GM12872 (cell line): Measurements from ENCODE around the gene CCDC182.

Experiments used
- CTCF ChIP-seq: IDR thresholded peaks from 3 replicates; pipeline ENCODE4 v1.5.1; 2011; ENCODE audit warnings: low read depth, mild to moderate bottlenecking, low read length, moderate library complexity; ENCODE audit not compliant: insufficient read depth

Gene CCDC182

GRCh38 chr17:57724729-57725125 lies 20.4 kb downstream of the CCDC182 start:
- TF ChIP-seq CTCF = no peak

DNA sequence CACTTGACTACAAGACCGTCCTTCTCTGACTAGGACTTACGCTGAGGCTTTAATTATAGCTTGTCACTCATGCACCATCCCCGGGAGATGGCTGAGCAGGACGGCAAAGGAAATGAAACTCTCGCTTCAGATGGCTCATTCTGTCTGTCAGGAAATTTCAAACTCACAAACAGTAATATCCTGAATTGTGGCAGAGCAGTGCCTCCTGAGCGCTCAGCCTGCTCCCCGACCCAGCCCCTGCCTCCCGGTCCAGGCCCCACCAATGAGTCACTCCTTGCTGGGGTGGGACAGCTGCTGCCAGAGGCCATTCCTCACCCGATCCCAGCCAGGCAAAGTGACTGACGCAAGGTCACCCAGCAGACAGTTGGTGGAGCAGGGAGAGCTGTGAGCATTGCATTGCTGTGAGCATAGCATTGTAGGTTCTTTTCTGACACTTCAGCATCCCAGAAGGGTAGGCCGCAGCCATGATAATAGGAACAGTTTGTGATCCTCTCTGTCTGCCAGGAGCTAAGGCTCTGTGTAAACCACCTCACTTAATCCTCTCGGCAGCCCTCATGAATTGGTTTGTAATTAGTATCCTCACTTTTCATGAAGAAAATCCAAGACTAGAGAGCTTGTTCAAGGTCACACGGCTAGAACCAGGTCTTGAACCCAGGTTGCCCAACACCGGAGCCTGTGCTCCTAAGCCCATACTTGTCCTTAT lies 20.9 kb downstream of the CCDC182 start:
- TF ChIP-seq CTCF = no peak

DNA sequence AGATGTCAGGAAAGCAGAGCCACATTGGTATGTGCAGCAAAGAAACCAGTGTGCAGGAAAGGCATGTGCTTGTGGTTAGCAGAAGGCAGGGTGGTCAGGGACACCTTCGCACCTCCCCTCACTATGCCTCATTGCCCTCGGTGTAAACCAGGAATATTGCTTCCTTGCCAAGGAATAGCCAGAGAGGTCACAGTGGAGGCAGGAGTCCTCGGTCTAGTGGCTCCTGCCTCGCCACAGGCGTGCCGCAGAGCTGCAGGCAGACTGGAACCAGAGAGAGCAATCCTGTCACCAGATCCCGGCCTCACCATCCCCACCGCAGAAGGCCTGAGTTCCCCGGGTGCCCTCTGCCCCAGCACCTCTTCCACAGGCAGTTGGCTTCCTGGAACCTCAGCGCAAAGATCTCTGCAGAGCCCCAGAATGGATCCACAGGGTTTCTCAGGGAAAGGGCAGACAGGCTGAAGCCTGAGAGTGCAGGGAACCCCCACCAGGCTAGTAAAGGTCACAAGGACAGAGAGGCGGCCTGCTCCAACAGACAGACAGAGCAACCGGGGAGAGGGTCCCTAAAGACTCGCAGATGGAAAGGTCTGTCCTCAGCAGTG lies 21.6 kb downstream of the CCDC182 start:
- no peak for TF ChIP-seq CTCF

DNA sequence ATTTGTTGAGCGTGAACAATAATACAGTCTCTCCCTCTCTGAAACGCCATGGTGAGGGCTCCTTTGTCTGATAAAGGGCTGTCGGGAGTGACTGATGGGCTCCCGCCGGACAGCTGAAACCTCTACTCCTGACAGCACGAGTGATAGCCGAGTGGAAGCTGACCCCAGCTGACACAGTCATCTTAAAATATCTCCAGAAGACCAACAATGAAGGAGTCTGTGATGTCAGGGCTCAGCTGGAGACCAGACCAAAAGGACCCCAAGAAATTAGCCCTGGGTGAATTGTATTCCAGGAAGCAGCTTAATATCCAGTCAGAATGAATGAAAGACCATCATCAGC lies 22.4 kb downstream of the CCDC182 start:
- no peak for TF ChIP-seq CTCF

DNA sequence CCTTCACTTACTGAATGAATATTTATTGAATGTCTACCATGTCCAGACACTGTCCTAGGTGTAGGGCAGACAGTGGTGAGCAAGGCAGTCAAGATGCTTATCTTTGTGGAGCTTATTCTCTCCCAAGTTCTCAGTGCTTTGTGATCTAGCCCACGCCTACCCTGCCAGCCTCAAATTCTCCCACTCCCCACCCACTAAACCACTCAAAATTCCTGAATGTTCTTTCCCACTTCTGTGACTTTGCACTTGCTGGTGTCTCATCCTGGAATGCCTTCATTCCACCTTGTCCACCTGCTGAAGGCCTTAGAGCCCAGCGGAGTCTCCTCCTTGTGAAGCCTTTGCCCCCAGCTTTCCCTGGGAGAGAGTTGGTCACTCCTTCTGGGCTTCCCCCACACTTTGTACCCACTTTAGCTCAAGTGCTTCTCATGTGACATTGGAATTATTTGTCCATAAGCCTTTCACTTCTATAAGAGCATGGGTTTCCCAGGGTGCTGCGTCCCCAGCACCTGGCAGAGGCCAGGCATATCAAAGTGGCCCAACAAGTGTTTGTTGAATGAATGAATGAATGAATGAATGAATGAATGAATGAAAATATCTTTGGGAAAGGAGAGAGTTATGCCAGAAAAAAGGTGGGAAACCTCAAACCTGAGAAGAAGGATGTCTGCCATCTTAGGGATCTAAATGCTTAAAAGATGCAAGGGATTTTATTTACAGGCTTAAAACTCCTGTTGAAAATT lies 23.0 kb downstream of the CCDC182 start:
- TF ChIP-seq CTCF = no peak

- no peak for TF ChIP-seq CTCF
Observed at GRCh38 chr17:57720386-57721035, 24.6 kb downstream of the CCDC182 start.

DNA sequence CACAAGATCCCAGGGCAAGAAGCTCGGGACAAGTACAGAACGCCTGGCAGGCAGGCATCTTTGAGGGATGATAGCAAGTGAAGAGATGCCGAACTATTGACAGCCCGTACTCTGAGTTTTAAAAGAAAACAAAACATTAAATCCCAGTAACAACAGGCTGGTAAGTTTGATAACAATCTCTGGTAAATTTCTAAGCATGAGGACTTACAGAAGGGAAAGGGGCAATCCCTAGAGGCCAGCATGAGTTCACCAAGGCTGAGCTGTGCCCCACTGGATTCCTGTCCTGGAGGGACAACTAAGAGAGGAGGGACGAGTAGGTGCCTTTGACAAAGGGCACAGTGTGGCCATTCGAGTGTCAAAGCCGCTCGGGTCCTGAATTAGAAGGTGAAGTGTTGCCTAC lies 26.2 kb downstream of the CCDC182 start:
- no peak for TF ChIP-seq CTCF
